ENCODE results near the gene PHKA2. TPM values are rescaled to one million over a fixed set of nuclear protein-coding genes. Genes with fewer than 3 reads are reported as not detected.

PHKA2 gene
- total RNA-seq, 1 donor from 2014 or later = 46.3 TPM

DNA sequence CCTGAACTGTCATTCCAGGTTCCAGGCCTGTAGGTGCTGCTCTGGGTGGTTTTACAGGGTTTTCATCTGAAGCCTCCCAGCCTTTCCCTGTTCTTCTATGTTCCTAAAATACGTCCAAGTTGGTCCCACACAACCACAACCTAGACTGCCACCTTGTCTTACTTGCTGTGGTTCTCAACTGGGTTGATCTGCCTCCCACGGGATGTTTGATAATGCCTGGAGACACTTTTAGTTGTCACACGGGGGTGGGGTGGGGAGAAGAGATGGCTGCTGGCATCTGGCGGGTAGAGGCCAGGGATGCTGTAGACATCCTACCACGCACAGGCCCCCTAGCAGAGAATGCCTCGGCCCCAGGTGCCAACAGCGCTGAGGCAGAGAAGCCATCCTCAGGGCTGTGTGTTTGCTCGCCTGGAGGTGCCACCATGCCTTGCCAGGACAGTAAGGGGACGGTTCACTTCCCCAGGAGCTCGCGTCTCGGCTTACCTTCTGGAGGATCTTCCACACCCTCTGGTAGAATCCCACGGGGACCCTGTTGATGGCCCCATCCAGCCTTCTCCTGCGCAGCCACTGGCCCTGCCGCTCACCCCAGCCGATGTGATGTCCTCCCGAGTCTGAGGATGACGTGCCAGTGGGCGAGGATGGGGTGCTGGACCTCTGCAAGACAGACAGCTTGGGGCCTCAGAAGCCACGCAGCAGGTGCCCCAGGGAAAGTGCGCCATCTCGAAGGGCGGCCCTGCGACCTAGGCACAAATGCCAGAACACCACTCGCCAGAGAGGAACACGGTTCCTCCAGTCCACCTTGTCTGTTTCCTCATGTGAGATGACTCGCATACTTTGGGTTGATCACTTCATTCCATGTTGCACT is 87.0 kb downstream of the PHKA2 start:
- ATAC-seq = no peak

DNA sequence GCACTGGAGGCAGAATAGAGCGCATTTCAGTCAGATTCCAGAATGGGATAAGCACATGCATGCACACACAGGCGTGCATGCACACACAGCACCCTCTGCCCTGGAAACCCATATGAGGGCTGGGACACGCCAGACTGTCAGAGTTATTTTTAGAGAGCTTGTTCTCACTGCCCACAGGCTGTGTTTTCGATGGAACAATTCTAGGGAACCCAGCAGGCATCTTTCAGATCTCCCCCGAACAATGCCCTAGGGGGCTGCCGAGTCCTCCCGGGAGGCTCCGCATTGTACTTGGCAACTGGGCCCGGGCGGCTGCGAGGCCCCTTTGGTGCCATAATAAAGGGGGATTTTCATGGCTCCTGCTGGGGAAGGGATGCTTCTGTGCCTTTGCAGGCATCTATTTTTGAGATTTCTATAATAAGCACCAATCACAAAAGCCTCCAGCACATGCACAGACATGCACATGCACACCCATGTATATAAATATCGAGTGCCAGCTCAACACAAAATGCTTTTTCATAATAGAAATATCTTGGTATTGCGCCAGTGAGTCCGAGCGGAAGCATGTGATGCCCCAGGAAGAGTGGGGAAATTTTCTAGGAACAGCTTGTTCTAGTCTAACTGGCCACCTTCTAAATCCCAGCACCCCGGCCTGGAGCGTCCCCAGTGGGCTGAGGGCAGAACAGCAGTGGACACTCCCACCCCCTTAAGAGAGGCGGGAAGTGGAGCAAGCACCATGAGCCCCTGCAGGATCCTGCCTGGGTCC is 88.5 kb downstream of the PHKA2 start:
- DNase-seq (ENCODE audit: missing footprints) (no peak), ATAC-seq (peak; percentile 84)
- intact Hi-C loops (cut with DNase I) = loop anchor here (5.0 kb wide), 1 partner anchor 483 kb away; no protein-coding TSS in a partner anchor

More for the DNA sequence above, 87.0 kb downstream of the PHKA2 start:
- no peak for DNase-seq (ENCODE audit: missing footprints)
- intact Hi-C loops (cut with DNase I) = loop anchor here (5.0 kb wide), 1 partner anchor 485 kb away; no protein-coding TSS in a partner anchor

DNA sequence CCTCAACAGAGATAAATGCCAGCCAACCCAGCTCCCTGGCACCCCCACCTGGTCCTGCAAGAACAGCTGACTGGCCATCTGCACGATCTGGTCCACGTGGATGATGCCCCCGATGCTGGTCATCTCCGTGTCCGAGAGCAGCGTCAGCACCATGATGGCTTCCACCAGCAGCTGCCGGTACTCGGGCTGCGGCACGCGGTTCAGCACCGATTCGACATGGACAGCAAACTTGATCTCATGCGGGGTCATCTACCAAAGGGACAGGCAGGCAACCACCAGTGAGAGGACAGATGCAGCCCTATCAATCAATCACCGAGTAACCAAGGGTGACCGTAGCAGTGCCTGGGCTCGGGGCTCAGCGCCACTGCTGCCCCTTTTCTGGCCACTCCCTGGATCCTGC is 89.8 kb downstream of the PHKA2 start:
- intact Hi-C loops (cut with DNase I) = no loop called here
- no peak for DNase-seq (ENCODE audit: missing footprints)
- ATAC-seq = no peak

GRCh38 chrX:18893536-18893935 is 90.4 kb downstream of the PHKA2 start:
- ATAC-seq (no peak), DNase-seq (ENCODE audit: missing footprints) (no peak)
- intact Hi-C loops (cut with DNase I) = no loop called here

DNA sequence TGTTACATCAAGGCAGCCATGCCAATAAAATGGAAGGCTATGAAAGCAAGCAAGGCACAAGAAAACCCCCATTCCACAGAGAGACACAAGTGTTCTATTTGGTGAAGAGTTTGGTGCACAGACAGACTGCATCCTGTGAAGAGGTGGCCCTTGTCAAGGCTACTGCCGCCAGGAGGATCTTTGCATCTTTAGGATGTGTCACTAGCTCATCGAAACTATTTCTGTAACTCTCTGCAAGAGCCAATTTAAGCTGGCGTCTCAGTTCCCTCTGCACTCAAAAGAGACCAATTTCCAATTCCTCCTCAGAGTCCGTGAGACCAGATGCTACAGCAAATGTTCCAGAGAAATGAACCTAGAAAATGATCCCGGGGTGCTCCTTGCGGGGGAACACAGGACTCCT is 91.0 kb downstream of the PHKA2 start:
- no peak for ATAC-seq
- intact Hi-C loops (cut with DNase I) = no loop called here
- no peak for DNase-seq (ENCODE audit: missing footprints)

DNA sequence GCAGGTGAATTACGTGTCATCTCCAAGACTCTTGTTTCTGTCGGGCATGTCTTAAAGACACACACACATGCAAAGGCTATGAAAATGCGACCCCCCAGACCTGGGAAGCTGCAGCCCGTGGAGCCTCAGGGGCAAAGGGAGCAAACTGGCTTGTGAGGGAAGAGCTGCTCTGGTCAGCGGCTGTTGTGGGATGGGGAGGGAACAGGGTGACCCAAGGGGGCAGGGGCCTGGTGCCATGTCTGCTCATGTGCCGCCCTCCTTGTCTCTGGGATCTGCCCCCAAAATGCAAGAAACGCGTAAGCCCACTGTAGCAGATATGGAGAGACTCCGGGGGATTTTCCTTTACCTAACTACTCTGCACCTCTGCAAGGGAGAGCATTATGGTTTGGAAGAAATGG is 92.4 kb downstream of the PHKA2 start:
- ATAC-seq (no peak), DNase-seq (ENCODE audit: missing footprints) (no peak)
- intact Hi-C loops (cut with DNase I) = no loop called here

DNA sequence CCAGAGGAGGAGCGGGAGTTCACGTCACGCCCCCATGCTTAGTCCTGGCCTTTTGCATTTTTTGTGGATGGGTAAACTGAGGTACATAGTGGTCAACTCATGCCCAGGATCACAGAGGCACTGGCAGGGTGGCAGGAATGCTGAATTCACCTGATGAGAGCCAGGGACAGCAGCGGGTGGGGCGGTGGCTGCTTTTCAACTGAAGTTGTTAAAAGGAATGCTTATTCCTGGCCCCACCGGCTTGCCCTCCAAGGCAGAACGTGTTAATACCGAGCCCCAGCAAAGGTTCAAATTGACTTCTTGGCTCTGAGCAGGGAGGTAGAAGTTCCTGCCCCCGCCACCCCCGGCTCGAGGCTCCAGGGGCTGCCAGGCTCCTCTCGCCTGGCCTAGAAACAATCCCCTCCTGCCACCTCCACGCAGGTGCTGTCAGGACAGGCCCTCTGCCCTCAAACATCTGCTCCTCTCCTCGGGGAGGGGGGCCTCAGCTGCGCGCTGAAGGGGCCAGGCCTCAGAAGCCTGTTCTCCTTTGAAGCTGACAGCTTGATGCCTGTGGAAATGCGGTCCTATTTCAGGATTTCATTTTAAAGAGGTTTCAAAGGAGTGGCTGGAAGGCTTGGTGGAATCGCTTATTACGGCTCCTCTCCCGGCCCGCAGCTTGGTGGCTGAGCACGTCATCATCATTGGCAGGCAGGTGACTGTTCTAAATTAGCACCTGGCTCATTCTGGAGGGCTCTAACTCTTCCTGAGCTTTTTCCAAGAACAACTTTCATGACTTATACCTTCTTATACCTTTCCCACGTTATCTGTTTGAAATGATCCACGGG is 93.0 kb downstream of the PHKA2 start:
- ATAC-seq (no peak), DNase-seq (ENCODE audit: missing footprints) (no peak)
- intact Hi-C loops (cut with DNase I) = no loop called here

GRCh38 chrX:18890049-18890381 is 93.9 kb downstream of the PHKA2 start:
- DNase-seq (ENCODE audit: missing footprints) (no peak), ATAC-seq (no peak)
- intact Hi-C loops (cut with DNase I) = no loop called here

DNA sequence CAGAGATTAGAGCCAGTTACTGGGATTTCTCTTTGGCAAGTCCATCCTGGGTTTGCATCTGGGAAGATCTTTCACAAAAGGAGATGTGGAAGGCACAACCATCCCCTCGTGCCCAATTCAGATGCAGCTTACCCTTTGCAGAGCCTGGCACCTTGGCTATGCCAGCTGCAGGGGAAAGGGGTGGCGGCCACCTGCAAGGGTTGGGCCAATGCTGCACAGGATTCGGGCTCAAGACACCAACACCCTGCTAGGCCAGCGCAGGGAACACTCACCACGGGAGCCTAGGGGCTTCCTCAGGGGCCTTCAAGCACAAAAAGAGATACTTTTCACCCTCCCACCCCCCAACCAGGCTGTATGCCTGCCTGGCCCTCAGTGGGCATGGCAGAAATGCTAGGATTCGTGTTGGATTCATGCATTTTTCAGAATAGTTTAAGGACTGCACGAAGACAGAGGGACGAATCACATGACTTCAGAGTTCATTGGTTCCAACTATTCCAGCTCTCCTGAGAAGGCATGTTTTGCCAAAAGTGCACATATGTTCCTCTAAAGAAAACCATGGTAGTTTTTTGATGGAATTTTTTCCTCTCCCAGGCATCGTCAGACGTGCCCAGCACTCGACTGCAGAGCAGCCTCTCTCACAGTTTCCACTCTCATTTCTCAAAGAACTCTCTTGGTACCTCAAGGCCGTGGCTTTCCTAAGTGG is 94.4 kb downstream of the PHKA2 start:
- no peak for DNase-seq (ENCODE audit: missing footprints)
- intact Hi-C loops (cut with DNase I) = loop anchor here (5.0 to 10.0 kb wide), 2 partner anchors 217 to 285 kb away; partner anchors contain the start of gene RS1
- ATAC-seq = no peak

GRCh38 chrX:18888281-18888680 is 95.6 kb downstream of the PHKA2 start:
- no peak for DNase-seq (ENCODE audit: missing footprints)
- intact Hi-C loops (cut with DNase I) = loop anchor here (5.0 to 10.0 kb wide), 2 partner anchors 216 to 283 kb away; partner anchors contain the start of gene RS1
- no peak for ATAC-seq

- ATAC-seq (no peak), DNase-seq (ENCODE audit: missing footprints) (no peak)
- intact Hi-C loops (cut with DNase I) = loop anchor here (2.0 to 10.0 kb wide), 3 partner anchors 216 to 463 kb away; partner anchors contain the start of genes CDKL5 and RS1
Observed at GRCh38 chrX:18887825-18888212, 96.1 kb downstream of the PHKA2 start.

DNA sequence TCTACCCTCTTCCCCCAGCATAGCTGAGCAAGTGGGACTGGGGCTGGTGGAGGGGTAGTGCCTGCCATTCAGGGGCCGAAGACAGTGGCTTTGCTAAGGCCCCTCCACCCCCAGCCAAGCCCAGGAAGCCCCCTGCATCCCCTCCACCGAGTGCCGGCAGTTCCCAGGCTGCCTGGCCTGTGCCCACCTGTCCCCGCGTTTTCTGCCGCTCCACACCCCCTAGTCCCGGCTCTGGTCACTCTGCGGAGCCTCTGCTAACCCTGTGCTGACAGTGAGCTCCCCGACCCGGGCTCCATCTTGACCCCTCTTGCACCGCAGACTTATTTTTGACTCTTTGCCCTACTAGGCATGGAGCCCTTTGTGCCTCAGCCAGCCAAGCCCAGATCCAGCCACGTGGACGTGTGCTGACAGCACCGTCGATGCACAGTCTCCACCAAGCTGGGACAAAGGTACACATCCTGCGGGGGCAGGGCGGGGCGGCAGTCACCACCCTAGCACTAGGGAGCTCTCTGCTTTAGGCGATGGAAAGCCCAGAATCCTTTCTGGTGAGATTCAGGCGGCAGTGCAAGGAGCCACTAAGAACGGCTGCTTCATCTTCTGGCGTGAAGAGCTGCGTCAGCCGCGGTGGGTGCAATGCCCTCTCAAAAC is 96.6 kb downstream of the PHKA2 start:
- peak; percentile 75 for DNase-seq (ENCODE audit: missing footprints)
- peak; percentile 66 for ATAC-seq
- intact Hi-C loops (cut with DNase I) = loop anchor here (2.0 to 10.0 kb wide), 3 partner anchors 215 to 462 kb away; partner anchors contain the start of genes CDKL5 and RS1

DNA sequence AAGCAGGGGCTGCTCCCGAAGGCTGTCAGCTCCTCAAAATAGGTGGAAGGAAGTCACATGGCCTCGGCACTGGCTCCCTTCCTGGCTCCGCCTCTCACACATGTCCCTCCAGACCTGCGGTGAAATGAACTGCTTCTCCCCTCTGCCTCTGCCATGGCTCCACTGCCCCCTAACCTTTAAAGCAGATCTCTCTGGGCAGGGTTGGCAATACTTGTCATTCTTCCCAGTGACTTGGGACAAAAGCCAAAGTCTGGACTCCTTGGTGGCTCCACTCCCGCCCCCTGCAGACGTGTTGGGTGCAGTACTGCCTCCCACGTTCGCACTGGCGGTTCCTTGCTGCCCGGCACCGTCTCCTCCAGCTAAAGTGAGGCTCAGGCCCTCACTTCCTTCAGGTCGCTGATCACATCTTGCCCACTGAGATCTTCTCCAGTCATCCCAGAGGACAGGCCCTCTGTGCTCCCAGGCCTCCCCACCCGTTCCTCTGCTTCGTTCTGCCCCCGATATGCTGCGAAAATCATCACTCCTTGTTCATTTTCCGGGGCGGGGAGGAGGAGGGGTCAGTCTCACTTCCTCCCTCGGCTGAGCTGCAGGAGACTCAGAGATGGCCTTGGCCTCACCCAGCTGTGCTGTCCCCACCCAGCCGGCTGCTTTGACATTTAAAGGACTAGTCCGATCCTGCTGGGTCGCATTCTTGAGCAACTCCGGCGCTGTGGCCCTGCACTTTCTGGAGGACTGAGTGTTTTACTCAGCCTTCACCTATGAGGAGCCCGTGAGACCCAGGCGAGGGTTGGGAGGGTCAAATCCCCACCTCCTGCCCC is 97.4 kb downstream of the PHKA2 start:
- ATAC-seq (peak; percentile 80), DNase-seq (ENCODE audit: missing footprints) (peak; percentile 84)
- intact Hi-C loops (cut with DNase I) = loop anchor here (2.0 to 10.0 kb wide), 3 partner anchors 214 to 462 kb away; partner anchors contain the start of genes CDKL5 and RS1

DNA sequence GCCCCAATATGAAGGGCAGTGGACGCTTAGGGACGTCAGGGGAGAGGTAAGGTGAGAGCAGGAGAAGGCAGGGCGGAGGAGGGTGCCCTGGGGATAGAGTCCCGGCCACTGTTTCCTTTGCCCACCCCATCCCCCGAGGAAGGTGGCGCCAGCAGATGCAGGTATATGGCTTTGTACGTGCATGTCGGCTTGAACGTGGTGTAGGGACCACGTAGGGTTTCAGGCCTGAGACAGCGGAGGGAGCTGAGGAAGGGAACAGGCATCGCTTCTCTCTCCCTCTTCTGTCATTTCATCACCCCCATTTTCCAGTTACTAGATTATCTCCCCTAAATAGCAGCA is 97.9 kb downstream of the PHKA2 start:
- DNase-seq (ENCODE audit: missing footprints) (no peak), ATAC-seq (no peak)
- intact Hi-C loops (cut with DNase I) = loop anchor here (2.0 to 10.0 kb wide), 3 partner anchors 214 to 461 kb away; partner anchors contain the start of genes CDKL5 and RS1

GRCh38 chrX:18885328-18886004 is 98.4 kb downstream of the PHKA2 start:
- DNase-seq (ENCODE audit: missing footprints) (no peak), ATAC-seq (no peak)
- intact Hi-C loops (cut with DNase I) = loop anchor here (2.0 to 10.0 kb wide), 3 partner anchors 213 to 461 kb away; partner anchors contain the start of genes CDKL5 and RS1

DNA sequence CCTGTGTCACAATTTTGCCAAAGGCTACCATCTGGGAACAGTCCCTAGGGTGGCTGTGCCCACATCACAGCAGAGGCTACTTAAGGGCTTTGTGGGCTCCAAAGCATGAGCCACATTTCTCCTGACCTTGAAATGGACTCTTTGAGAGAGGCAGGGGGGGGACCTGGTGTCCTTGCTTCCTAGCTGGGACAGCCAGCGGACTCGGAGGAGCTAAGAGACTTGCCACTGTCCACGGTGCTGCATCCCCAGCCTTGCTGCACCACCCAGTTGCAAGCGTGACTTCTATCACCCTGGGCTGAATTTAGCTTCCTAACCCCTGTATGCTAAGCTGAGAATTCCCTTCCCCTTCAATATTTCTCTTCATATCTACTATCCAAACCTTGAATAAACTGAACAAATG is 99.0 kb downstream of the PHKA2 start:
- no peak for ATAC-seq
- no peak for DNase-seq (ENCODE audit: missing footprints)

More for the DNA sequence above, 99.0 kb downstream of the PHKA2 start:
- intact Hi-C loops (cut with DNase I) = loop anchor here (5.0 to 10.0 kb wide), 2 partner anchors 213 to 280 kb away; partner anchors contain the start of gene RS1
